RWPE1 (cell line): ENCODE results near the gene SLC16A6.
"Not testable (repeated sequence)": the region's sequence is repeated elsewhere in the genome, so short reads cannot be mapped to it uniquely, and the experiment has no call there.

Source experiments
- CTCF ChIA-PET: fragments of 350-600 bp; sonication (Branson Sonifier 250); formaldehyde crosslinking; extraction: SDS; loops from one replicate; lab custom pipeline; 2021; lab: Yijun Ruan, JAX
- POLR2A ChIA-PET: fragments of 400-600 bp; formaldehyde crosslinking; extraction: SDS; loops from one replicate; lab custom pipeline; 2020; ENCODE audit warnings: antibody characterized with exemption; ENCODE audit not compliant: low non-redundant PET; lab: Yijun Ruan, JAX
- DNase-seq: peaks from one replicate; pipeline ENCODE4 v3.0.0; 2012; ENCODE audit warnings: low spot score
- H3K27ac ChIP-seq: fragments of 450-650 bp; 2 replicates; pipeline ENCODE4 v1.5.1; 2017
- CTCF ChIP-seq: fragments of 450-650 bp; conservative IDR thresholded peaks from 2 replicates; pipeline ENCODE4 v1.5.1; 2017; ENCODE audit warnings: low read depth, mild to moderate bottlenecking

The SLC16A6 gene

GRCh38 chr17:68314916-68315535, 24.1 kb upstream of the SLC16A6 start:
- DNase-seq, result no peak
- ChIA-PET POLR2A (no interaction called here), CTCF (no interaction called here)
- TF ChIP-seq CTCF, result no peak
- no peak overlapping the region for H3K27ac ChIP-seq

GRCh38 chr17:68310152-68310551, 19.2 kb upstream of the SLC16A6 start:
- ChIA-PET CTCF (no interaction called here), POLR2A (no interaction called here)
- no peak for TF ChIP-seq CTCF
- no peak overlapping the region for H3K27ac ChIP-seq
- DNase-seq, result no peak

GRCh38 chr17:68309066-68309670, 18.2 kb upstream of the SLC16A6 start:
- DNase-seq, H3K27ac ChIP-seq, POLR2A ChIA-PET, CTCF ChIA-PET: not testable (repeated sequence)

GRCh38 chr17:68308486-68308885, 17.6 kb upstream of the SLC16A6 start:
- CTCF ChIA-PET, result not testable (repeated sequence)

GRCh38 chr17:68307443-68307842, 16.5 kb upstream of the SLC16A6 start:
- POLR2A ChIA-PET, result no interaction called here
- no peak overlapping the region for H3K27ac ChIP-seq
- TF ChIP-seq CTCF, result no peak
- no peak for DNase-seq
- CTCF ChIA-PET, result no interaction called here

More at GRCh38 chr17:68308486-68308885, 17.6 kb upstream of the SLC16A6 start:
- POLR2A ChIA-PET, DNase-seq, H3K27ac ChIP-seq: not testable (repeated sequence)

GRCh38 chr17:68306819-68307218, 15.9 kb upstream of the SLC16A6 start:
- H3K27ac ChIP-seq, result no peak overlapping the region
- no peak for DNase-seq
- ChIA-PET POLR2A (no interaction called here), CTCF (interaction anchor here (0.5 kb wide), 1 partner anchor 130 kb away, joined by 4 read pairs; no protein-coding TSS in a partner anchor)
- TF ChIP-seq CTCF, result no peak

- ChIA-PET POLR2A (no interaction called here), CTCF (no interaction called here)
- no peak overlapping the region for H3K27ac ChIP-seq
- no peak for TF ChIP-seq CTCF
- DNase-seq, result no peak
Measured at GRCh38 chr17:68305142-68305541, 14.2 kb upstream of the SLC16A6 start.
